Fibroblast of lung (primary cell): Measurements from ENCODE around the gene CHAF1B. TPM values are rescaled to one million over a fixed set of nuclear protein-coding genes. Genes with fewer than 3 reads are reported as not detected.
A peak's percentile ranks its signal among the peaks of the same experiment; 100 is the strongest.

Experiments
- DNase-seq, 2 donors: peaks; one replicate each; pipeline versions ENCODE4 v3.0.0 to v3.0.0-alpha.2; 2010; ENCODE audit warnings: low read depth in 2 of 2
- H2AFZ ChIP-seq: 2 replicates; pipeline ENCODE4 v1.5.1; 2012; ENCODE audit warnings: low read length, control low read depth, inconsistent platforms
- H3K27ac ChIP-seq: 2 replicates; pipeline ENCODE4 v1.5.1; 2011; ENCODE audit warnings: low read length, control low read depth; ENCODE audit not compliant: insufficient read depth
- H3K27me3 ChIP-seq: 2 replicates; pipeline ENCODE4 v1.5.1; 2011; ENCODE audit warnings: mild to moderate bottlenecking, low read length; ENCODE audit not compliant: control insufficient read depth, insufficient read depth
- H3K36me3 ChIP-seq: 2 replicates; pipeline ENCODE4 v1.5.1; 2011; ENCODE audit warnings: low read length; ENCODE audit not compliant: control insufficient read depth, insufficient read depth
- H3K4me1 ChIP-seq: 2 replicates; pipeline ENCODE4 v1.5.1; 2011; ENCODE audit warnings: low read length; ENCODE audit not compliant: control insufficient read depth, insufficient read depth; ENCODE audit errors: extremely low read depth
- H3K4me2 ChIP-seq: 2 replicates; pipeline ENCODE4 v1.5.1; 2011; ENCODE audit warnings: low read length, control low read depth; ENCODE audit not compliant: insufficient read depth; ENCODE audit errors: extremely low read depth
- H3K4me3 ChIP-seq, 4 experiments: fragments of 200-600 bp in 1 of 4; sonication (generic) in 1 of 4; replicated peaks in 1 of 4; 2 replicates each; pipeline ENCODE4 v1.5.1; 2011 to 2016; ENCODE audit warnings: low read length in 4 of 4, low read depth in 3 of 4, mild to moderate bottlenecking in 3 of 4, control low read depth in 2 of 4, inconsistent platforms in 1 of 4, mixed read lengths in 1 of 4; ENCODE audit not compliant: insufficient read depth in 1 of 4; ENCODE audit errors: control extremely low read depth in 1 of 4
- H3K79me2 ChIP-seq: 2 replicates; pipeline ENCODE4 v1.5.1; 2012; ENCODE audit warnings: mild to moderate bottlenecking, low read length, inconsistent platforms; ENCODE audit not compliant: control insufficient read depth, insufficient read depth
- H3K9ac ChIP-seq: 2 replicates; pipeline ENCODE4 v1.5.1; 2011; ENCODE audit warnings: mild to moderate bottlenecking, low read length, control low read depth; ENCODE audit not compliant: insufficient read depth
- H3K9me3 ChIP-seq: 2 replicates; pipeline ENCODE4 v1.5.1; 2012; ENCODE audit warnings: low read depth, low read length; ENCODE audit not compliant: control insufficient read depth, insufficient read depth
- H4K20me1 ChIP-seq: 2 replicates; pipeline ENCODE4 v1.5.1; 2011; ENCODE audit warnings: low read length; ENCODE audit not compliant: control insufficient read depth, insufficient read depth; ENCODE audit errors: extremely low read depth
- EZH2 ChIP-seq: IDR thresholded peaks from 2 replicates; pipeline ENCODE4 v1.5.1; 2012; ENCODE audit warnings: low read length, control low read depth, mild to moderate bottlenecking; ENCODE audit errors: missing control alignments
- polyA plus RNA-seq, 2 donors: library from polyadenylated mRNA; depleted of rRNA in 1 of 2; stranded (reverse) in 1 of 2; unstranded in 1 of 2; fragments of >200 nt; gene quantifications; 2 replicates each; pipeline ENCODE4 v1.2.1, GENCODE V29; 2011 to 2012; ENCODE audit warnings: missing spikeins in 1 of 2
- total RNA-seq: library from RNA; depleted of rRNA; stranded (reverse); fragments of >200 nt; gene quantifications from 2 replicates; pipeline ENCODE4 v1.2.1, GENCODE V29; 2014
- TF ChIP-seq, protein P1 (sequence below), 2 donors: IDR thresholded peaks in 1 of 2; conservative IDR thresholded peaks in 1 of 2; 1 replicate in 1 of 2; 2 replicates in 1 of 2; pipeline ENCODE4 v1.5.1; 2011 to 2012; ENCODE audit warnings: low read length in 2 of 2, control low read depth in 1 of 2, inconsistent platforms in 1 of 2, low read depth in 1 of 2, mild to moderate bottlenecking in 1 of 2

CHAF1B gene
- total and polyA plus RNA-seq, 2 donors (not counting 1 experiment from before 2014, with no cell fraction given) = 0.99 to 5.2 TPM

GRCh38 chr21:36419241-36419640, 34.0 kb downstream of the CHAF1B start:
- H3K27me3 ChIP-seq = no peaks in the 10 kb centered on the region
- H3K9ac ChIP-seq = no peak overlapping the region
- H3K4me3 ChIP-seq = no peak overlapping the region
- no peaks in the 10 kb centered on the region for H3K79me2 ChIP-seq
- H3K4me1 ChIP-seq = no peaks in the 10 kb centered on the region
- no peaks in the 10 kb centered on the region for H3K9me3 ChIP-seq
- H4K20me1 ChIP-seq = no peaks in the 10 kb centered on the region
- no peak for DNase-seq
- TF ChIP-seq EZH2 = no peak
- TF ChIP-seq, protein P1, sequence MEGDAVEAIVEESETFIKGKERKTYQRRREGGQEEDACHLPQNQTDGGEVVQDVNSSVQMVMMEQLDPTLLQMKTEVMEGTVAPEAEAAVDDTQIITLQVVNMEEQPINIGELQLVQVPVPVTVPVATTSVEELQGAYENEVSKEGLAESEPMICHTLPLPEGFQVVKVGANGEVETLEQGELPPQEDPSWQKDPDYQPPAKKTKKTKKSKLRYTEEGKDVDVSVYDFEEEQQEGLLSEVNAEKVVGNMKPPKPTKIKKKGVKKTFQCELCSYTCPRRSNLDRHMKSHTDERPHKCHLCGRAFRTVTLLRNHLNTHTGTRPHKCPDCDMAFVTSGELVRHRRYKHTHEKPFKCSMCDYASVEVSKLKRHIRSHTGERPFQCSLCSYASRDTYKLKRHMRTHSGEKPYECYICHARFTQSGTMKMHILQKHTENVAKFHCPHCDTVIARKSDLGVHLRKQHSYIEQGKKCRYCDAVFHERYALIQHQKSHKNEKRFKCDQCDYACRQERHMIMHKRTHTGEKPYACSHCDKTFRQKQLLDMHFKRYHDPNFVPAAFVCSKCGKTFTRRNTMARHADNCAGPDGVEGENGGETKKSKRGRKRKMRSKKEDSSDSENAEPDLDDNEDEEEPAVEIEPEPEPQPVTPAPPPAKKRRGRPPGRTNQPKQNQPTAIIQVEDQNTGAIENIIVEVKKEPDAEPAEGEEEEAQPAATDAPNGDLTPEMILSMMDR (conservative IDR thresholded peaks at IDR 0.05 in 1 of 2, IDR thresholded peaks at IDR 0.05 in 1 of 2; ENCODE audit: low read depth in 1 of 2, low read length in 2 of 2) = no peak
- H3K4me2 ChIP-seq = no peak overlapping the region
- H3K27ac ChIP-seq = no peak overlapping the region
- H3K36me3 ChIP-seq = peaks cover 2% of the 10 kb centered on the region
- H2AFZ ChIP-seq = no peak overlapping the region

DNA sequence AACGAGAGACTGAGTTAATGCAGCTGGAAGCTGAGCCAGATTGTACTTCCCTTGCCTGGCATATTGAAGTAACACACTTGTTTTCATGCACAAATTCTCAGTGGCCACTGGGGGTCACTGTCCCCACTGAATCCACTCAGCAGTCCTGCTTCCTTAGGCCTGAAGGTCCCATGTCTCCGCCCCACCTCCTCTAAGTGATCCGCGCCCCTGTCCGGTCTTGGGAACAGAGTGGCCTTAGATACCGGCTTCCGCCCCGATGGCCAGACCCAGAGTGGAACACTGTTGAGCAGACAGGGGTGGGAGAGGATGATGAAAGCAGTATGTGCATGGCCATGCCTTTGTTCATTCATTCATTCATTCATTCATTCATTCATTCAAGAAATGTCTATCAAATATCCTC, 34.8 kb downstream of the CHAF1B start:
- no peaks in the 10 kb centered on the region for H3K27me3 ChIP-seq
- no peaks in the 10 kb centered on the region for H3K79me2 ChIP-seq
- peaks cover 2% of the 10 kb centered on the region for H3K36me3 ChIP-seq
- peak overlapping the region; percentile 19 for H3K4me2 ChIP-seq
- DNase-seq = peak; percentile 88 to 92
- no peaks in the 10 kb centered on the region for H4K20me1 ChIP-seq
- no peak overlapping the region for H3K27ac ChIP-seq
- no peak overlapping the region for H3K9ac ChIP-seq
- H3K4me3 ChIP-seq = no peak overlapping the region
- no peaks in the 10 kb centered on the region for H3K9me3 ChIP-seq
- no peak for TF ChIP-seq EZH2
- TF ChIP-seq, protein P1 (conservative IDR thresholded peaks at IDR 0.05 in 1 of 2, IDR thresholded peaks at IDR 0.05 in 1 of 2; ENCODE audit: low read depth in 1 of 2, low read length in 2 of 2) = peak; percentile 75 to 83
- H2AFZ ChIP-seq = no peak overlapping the region
- no peaks in the 10 kb centered on the region for H3K4me1 ChIP-seq

DNA sequence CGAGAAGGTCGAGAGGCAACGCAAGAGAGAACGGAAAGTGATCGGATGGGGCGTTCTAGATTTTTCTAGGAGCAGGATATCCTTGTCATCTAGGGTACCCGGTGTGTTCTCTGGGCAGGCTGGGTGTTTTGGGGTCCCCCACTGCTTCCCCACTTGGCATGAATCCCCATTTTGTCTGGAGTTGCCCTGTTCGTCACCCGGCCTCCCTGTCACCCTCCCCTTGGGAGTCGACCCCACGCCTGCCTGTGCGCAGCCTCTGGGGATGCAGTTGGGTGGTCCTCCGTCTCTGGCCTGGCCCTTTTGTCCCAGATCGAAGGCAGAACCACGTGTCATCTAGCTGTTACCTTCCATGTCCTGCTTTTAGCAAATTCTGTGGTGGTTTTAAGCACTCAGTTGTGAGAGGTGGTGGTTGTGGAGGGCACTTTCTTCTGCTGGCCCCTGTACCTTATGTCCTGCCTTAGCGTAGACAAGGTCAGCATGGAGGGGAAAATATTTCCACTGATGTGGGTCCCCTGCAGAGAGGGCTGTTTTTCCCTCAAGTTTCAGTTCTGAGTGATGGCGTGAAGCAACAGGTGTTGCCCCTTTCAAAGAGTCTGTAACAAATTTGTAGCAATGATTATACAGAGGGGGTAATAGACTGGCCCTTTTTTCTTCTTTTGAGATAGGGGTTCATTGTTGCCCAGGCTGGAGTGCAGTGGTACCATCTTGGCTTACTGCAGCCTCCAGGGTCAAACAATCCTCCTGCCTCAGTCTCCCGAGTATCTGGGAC, 35.6 kb downstream of the CHAF1B start:
- DNase-seq = no peak
- peaks cover 2% of the 10 kb centered on the region for H3K36me3 ChIP-seq
- no peaks in the 10 kb centered on the region for H3K27me3 ChIP-seq
- H3K27ac ChIP-seq = no peak overlapping the region
- H3K4me2 ChIP-seq = no peak overlapping the region
- TF ChIP-seq EZH2 = no peak
- TF ChIP-seq, protein P1 (conservative IDR thresholded peaks at IDR 0.05 in 1 of 2, IDR thresholded peaks at IDR 0.05 in 1 of 2; ENCODE audit: low read depth in 1 of 2, low read length in 2 of 2) = no peak
- no peaks in the 10 kb centered on the region for H3K4me1 ChIP-seq
- H2AFZ ChIP-seq = no peak overlapping the region
- H3K4me3 ChIP-seq = no peak overlapping the region
- H3K79me2 ChIP-seq = no peaks in the 10 kb centered on the region
- no peak overlapping the region for H3K9ac ChIP-seq
- H3K9me3 ChIP-seq = no peaks in the 10 kb centered on the region
- H4K20me1 ChIP-seq = no peaks in the 10 kb centered on the region
